Measurements from ENCODE around the gene FYN. TPM values are rescaled to one million over a fixed set of nuclear protein-coding genes. Genes with fewer than 3 reads are reported as not detected.

The FYN gene
- total RNA-seq, 1 experiment from 2014 or later = 45.4 TPM

- no peak for DNase-seq
- Histone ChIP-seq H3K27me3 (ENCODE audit: control insufficient read depth, insufficient read depth, low read length) (peaks cover 4% of the 10 kb centered on the region; the same call in 1 of the 2 replicates), H3K4me3 (ENCODE audit: insufficient read depth, low read depth, low read length) (no peak overlapping the region), H3K36me3 (replicated peaks; ENCODE audit: control insufficient read depth, insufficient read depth, low read length) (no peaks in the 10 kb centered on the region)
Measured at GRCh38 chr6:111870051-111870741, 3.1 kb downstream of the FYN start.

GRCh38 chr6:111866857-111867256 is 6.4 kb downstream of the FYN start:
- no peak overlapping the region for H3K4me3 ChIP-seq (ENCODE audit: insufficient read depth, low read depth, low read length)
- no peak for DNase-seq
- H3K27me3 ChIP-seq (ENCODE audit: control insufficient read depth, insufficient read depth, low read length) = no peaks in the 10 kb centered on the region
- no peaks in the 10 kb centered on the region for H3K36me3 ChIP-seq (replicated peaks; ENCODE audit: control insufficient read depth, insufficient read depth, low read length)

GRCh38 chr6:111865909-111866546 is 7.2 kb downstream of the FYN start:
- DNase-seq = no peak
- no peak overlapping the region for H3K4me3 ChIP-seq (ENCODE audit: insufficient read depth, low read depth, low read length)
- H3K27me3 ChIP-seq (ENCODE audit: control insufficient read depth, insufficient read depth, low read length) = no peaks in the 10 kb centered on the region
- H3K36me3 ChIP-seq (replicated peaks; ENCODE audit: control insufficient read depth, insufficient read depth, low read length) = no peaks in the 10 kb centered on the region

GRCh38 chr6:111865049-111865585 is 8.1 kb downstream of the FYN start:
- H3K4me3 ChIP-seq (ENCODE audit: insufficient read depth, low read depth, low read length) = no peak overlapping the region
- H3K27me3 ChIP-seq (ENCODE audit: control insufficient read depth, insufficient read depth, low read length) = no peaks in the 10 kb centered on the region
- no peaks in the 10 kb centered on the region for H3K36me3 ChIP-seq (replicated peaks; ENCODE audit: control insufficient read depth, insufficient read depth, low read length)
- no peak for DNase-seq

DNA sequence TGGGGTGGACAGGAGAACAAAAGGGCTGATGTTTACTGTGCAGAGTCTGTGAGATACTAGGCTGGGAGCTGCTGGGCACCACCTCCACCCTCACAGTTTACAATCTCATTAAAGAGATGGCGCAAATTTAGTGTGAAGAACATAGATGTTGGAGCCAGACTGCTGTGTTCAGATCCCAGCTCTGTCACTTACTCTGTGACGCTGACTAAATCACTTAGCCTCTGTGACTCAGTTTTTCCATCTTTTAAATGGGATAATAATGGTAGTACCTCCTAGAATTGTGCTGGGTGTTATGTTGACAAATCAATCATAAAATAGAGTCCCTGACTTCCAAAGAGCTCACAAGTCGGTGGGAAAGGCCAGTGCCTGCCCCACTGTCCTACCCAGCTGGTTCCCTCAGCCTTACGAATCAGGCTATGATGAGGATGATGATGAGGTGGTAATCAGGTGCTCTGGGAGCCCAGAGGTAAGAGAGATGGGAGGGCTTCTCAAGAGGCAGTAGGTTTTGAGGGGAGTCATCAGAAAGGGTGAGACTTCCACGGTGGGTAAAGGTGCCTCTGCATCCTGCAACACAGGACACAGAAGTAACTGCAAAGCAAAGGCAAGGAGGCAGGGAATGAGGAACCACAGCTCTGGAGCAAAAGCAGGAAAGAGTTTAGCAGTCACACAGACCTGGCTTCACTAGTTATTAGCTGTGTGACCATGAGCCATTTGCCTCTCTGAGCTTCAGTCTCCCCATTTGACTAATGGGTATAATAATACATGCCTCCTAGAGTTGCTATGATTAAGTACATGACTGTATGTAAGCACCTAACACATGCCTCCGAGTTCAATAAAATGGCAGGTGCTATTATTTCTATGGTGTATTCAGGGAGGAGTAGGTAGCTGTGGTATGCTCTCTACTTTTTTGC is 8.9 kb downstream of the FYN start:
- Histone ChIP-seq H3K36me3 (replicated peaks; ENCODE audit: control insufficient read depth, insufficient read depth, low read length) (no peaks in the 10 kb centered on the region), H3K27me3 (ENCODE audit: control insufficient read depth, insufficient read depth, low read length) (no peaks in the 10 kb centered on the region), H3K4me3 (ENCODE audit: insufficient read depth, low read depth, low read length) (no peak overlapping the region)
- no peak for DNase-seq

- no peaks in the 10 kb centered on the region for H3K27me3 ChIP-seq (ENCODE audit: control insufficient read depth, insufficient read depth, low read length)
- DNase-seq = no peak
- H3K4me3 ChIP-seq (ENCODE audit: insufficient read depth, low read depth, low read length) = no peak overlapping the region
- H3K36me3 ChIP-seq (replicated peaks; ENCODE audit: control insufficient read depth, insufficient read depth, low read length) = no peaks in the 10 kb centered on the region
Measured at GRCh38 chr6:111862741-111863140, 10.5 kb downstream of the FYN start.

GRCh38 chr6:111862314-111862713 is 10.9 kb downstream of the FYN start:
- H3K36me3 ChIP-seq (replicated peaks; ENCODE audit: control insufficient read depth, insufficient read depth, low read length) = no peaks in the 10 kb centered on the region
- DNase-seq = no peak
- no peak overlapping the region for H3K4me3 ChIP-seq (ENCODE audit: insufficient read depth, low read depth, low read length)
- no peaks in the 10 kb centered on the region for H3K27me3 ChIP-seq (ENCODE audit: control insufficient read depth, insufficient read depth, low read length)

- no peak overlapping the region for H3K4me3 ChIP-seq (ENCODE audit: insufficient read depth, low read depth, low read length)
- DNase-seq = no peak
Measured at GRCh38 chr6:111861431-111861885, 11.8 kb downstream of the FYN start.

DNA sequence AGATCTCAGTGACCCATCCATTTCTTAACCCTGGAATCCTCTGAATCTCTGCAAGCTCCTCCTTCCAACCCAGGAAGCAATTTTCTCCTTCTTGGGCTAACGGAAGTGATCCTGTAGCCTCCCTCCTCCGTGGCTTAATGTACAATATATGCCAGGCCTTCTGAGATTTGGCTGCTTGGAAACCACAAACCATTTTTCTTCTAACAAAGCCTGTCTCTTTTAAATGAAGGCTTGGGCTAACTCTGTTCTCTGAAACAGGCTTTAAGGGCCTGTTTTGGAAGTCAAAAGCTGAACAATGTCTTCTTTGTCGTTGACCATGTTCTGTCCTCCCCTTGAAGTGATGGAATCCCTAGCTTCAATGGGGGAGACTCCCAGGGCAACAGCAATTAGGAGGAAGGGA is 14.9 kb downstream of the FYN start:
- no peak for DNase-seq
- Histone ChIP-seq H3K4me3 (ENCODE audit: insufficient read depth, low read depth, low read length) (no peak overlapping the region), H3K27me3 (ENCODE audit: control insufficient read depth, insufficient read depth, low read length) (no peaks in the 10 kb centered on the region), H3K36me3 (replicated peaks; ENCODE audit: control insufficient read depth, insufficient read depth, low read length) (no peaks in the 10 kb centered on the region)

More at GRCh38 chr6:111861431-111861885, 11.8 kb downstream of the FYN start:
- no peaks in the 10 kb centered on the region for H3K27me3 ChIP-seq (ENCODE audit: control insufficient read depth, insufficient read depth, low read length)
- H3K36me3 ChIP-seq (replicated peaks; ENCODE audit: control insufficient read depth, insufficient read depth, low read length) = no peaks in the 10 kb centered on the region

- H3K36me3 ChIP-seq (replicated peaks; ENCODE audit: control insufficient read depth, insufficient read depth, low read length) = no peaks in the 10 kb centered on the region
- no peak overlapping the region for H3K4me3 ChIP-seq (ENCODE audit: insufficient read depth, low read depth, low read length)
- no peak for DNase-seq
- H3K27me3 ChIP-seq (ENCODE audit: control insufficient read depth, insufficient read depth, low read length) = no peaks in the 10 kb centered on the region
Measured at GRCh38 chr6:111857674-111858337, 15.4 kb downstream of the FYN start.

DNA sequence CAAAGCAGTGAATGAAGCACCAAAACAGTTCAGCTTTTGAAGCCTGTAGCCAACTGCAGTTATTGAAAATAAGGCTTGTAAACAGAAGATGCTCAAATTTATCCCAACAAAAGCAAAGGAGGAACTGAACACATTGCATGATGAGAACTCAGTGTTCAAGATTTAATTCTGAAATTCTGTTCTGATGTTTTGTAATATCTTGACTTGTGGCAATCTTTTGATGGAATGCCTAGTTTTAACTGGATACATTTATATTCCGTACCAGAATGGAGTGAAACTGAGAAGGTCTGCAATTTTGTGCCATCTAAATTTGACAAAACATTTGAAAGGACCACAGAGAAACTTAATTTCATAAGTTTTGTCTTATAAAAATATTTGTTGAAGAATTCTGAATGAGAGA is 17.5 kb downstream of the FYN start:
- Histone ChIP-seq H3K27me3 (ENCODE audit: control insufficient read depth, insufficient read depth, low read length) (no peaks in the 10 kb centered on the region), H3K4me3 (ENCODE audit: insufficient read depth, low read depth, low read length) (no peak overlapping the region), H3K36me3 (replicated peaks; ENCODE audit: control insufficient read depth, insufficient read depth, low read length) (no peaks in the 10 kb centered on the region)
- no peak for DNase-seq

DNA sequence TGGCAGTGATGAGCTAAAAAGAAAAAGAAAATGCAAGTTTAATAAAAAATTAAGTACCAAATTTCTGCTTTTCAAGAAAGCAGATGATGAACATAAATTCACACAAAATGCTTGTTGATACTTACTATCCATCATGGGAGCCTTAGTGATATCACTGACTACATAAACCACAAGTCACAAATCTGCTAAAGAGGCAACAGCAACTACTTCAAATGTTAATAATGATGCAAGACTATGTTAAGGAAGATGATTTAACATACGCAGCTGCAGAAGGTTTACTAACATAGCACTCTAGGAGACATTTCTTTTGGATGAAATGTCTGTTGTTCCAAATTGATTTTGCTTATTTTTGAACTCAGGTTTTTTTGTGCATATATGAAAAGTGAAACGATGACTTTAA is 18.6 kb downstream of the FYN start:
- Histone ChIP-seq H3K27me3 (ENCODE audit: control insufficient read depth, insufficient read depth, low read length) (no peaks in the 10 kb centered on the region), H3K36me3 (replicated peaks; ENCODE audit: control insufficient read depth, insufficient read depth, low read length) (no peaks in the 10 kb centered on the region), H3K4me3 (ENCODE audit: insufficient read depth, low read depth, low read length) (no peak overlapping the region)
- no peak for DNase-seq

GRCh38 chr6:111852725-111853124 is 20.5 kb downstream of the FYN start:
- H3K36me3 ChIP-seq (replicated peaks; ENCODE audit: control insufficient read depth, insufficient read depth, low read length) = no peaks in the 10 kb centered on the region
- no peaks in the 10 kb centered on the region for H3K27me3 ChIP-seq (ENCODE audit: control insufficient read depth, insufficient read depth, low read length)
- H3K4me3 ChIP-seq (ENCODE audit: insufficient read depth, low read depth, low read length) = no peak overlapping the region
- no peak for DNase-seq

GRCh38 chr6:111850295-111850937 is 22.8 kb downstream of the FYN start:
- no peak for DNase-seq
- no peak overlapping the region for H3K4me3 ChIP-seq (ENCODE audit: insufficient read depth, low read depth, low read length)
- no peaks in the 10 kb centered on the region for H3K36me3 ChIP-seq (replicated peaks; ENCODE audit: control insufficient read depth, insufficient read depth, low read length)
- H3K27me3 ChIP-seq (ENCODE audit: control insufficient read depth, insufficient read depth, low read length) = no peaks in the 10 kb centered on the region

Data from H7 (cell line).